Tibial nerve (tissue), 4 donors: ENCODE results near the gene CALY. TPM values are rescaled to one million over a fixed set of nuclear protein-coding genes. Genes with fewer than 3 reads are reported as not detected.
"Not testable (repeated sequence)": the region's sequence is repeated elsewhere in the genome, so short reads cannot be mapped to it uniquely, and the experiment has no call there.

ENCODE experiments used
- DNase-seq, 2 donors: peaks; one replicate each; pipeline ENCODE4 v3.0.0-alpha.2; 2019; ENCODE audit warnings: low spot score in 2 of 2
- H3K27ac ChIP-seq, 4 donors: fragments of 200-600 bp; sonication (generic) in 3 of 4; one replicate each; pipeline ENCODE4 v1.5.1; 2017 to 2019; ENCODE audit warnings: mild to moderate bottlenecking in 1 of 4
- H3K27me3 ChIP-seq, 2 donors: fragments of 200-600 bp; sonication (generic) in 1 of 2; one replicate each; pipeline versions ENCODE4 v1.5.1 to v1.6.0; 2017 to 2019
- H3K36me3 ChIP-seq, 3 donors: fragments of 200-600 bp; sonication (generic); one replicate each; pipeline ENCODE4 v1.5.1; 2018 to 2019
- H3K4me1 ChIP-seq, 4 donors: fragments of 200-600 bp; sonication (generic) in 3 of 4; one replicate each; pipeline ENCODE4 v1.5.1; 2017 to 2019
- H3K4me3 ChIP-seq, 4 donors: fragments of 200-600 bp; sonication (generic) in 3 of 4; one replicate each; pipeline ENCODE4 v1.5.1; 2017 to 2019; ENCODE audit warnings: mild to moderate bottlenecking in 1 of 4, moderate library complexity in 1 of 4
- H3K9me3 ChIP-seq, 4 donors: fragments of 200-600 bp; sonication (generic) in 3 of 4; one replicate each; pipeline ENCODE4 v1.5.1; 2017 to 2019
- EP300 ChIP-seq, 2 donors: sonication (generic); formaldehyde crosslinking; IDR thresholded peaks; one replicate each; pipeline ENCODE4 v1.6.1; 2017; ENCODE audit warnings: antibody characterized with exemption in 2 of 2, mild to moderate bottlenecking in 1 of 2
- POLR2A ChIP-seq, 2 donors: fragments of 450-650 bp; IDR thresholded peaks; one replicate each; pipeline ENCODE4 v1.6.1; 2017; ENCODE audit warnings: antibody characterized with exemption in 2 of 2, mild to moderate bottlenecking in 2 of 2, moderate library complexity in 2 of 2
- WGBS, 2 donors: methylation state at CpG; one replicate each; pipeline ENCODE4 v1.1.5; 2018; 5-methylcytosine and 5-hydroxymethylcytosine counted together
- total RNA-seq, 4 donors: library from RNA; depleted of rRNA; stranded (reverse); fragments of >200 nt; gene quantifications; one replicate each; pipeline ENCODE4 v1.1.0, GENCODE V29; 2016
- TF ChIP-seq, protein P1 (sequence below), 5 experiments: fragments of 200-600 bp in 3 of 5; fragments of 450-650 bp in 2 of 5; sonication (generic) in 3 of 5; IDR thresholded peaks; one replicate each; pipeline ENCODE4 v1.5.1; 2016 to 2019; ENCODE audit warnings: antibody characterized with exemption in 5 of 5, mild to moderate bottlenecking in 3 of 5, moderate library complexity in 2 of 5

The CALY gene
- total RNA-seq, 4 donors from 2014 or later = 0.60 to 4.4 (median 1.2) TPM; not detected in 1

DNA sequence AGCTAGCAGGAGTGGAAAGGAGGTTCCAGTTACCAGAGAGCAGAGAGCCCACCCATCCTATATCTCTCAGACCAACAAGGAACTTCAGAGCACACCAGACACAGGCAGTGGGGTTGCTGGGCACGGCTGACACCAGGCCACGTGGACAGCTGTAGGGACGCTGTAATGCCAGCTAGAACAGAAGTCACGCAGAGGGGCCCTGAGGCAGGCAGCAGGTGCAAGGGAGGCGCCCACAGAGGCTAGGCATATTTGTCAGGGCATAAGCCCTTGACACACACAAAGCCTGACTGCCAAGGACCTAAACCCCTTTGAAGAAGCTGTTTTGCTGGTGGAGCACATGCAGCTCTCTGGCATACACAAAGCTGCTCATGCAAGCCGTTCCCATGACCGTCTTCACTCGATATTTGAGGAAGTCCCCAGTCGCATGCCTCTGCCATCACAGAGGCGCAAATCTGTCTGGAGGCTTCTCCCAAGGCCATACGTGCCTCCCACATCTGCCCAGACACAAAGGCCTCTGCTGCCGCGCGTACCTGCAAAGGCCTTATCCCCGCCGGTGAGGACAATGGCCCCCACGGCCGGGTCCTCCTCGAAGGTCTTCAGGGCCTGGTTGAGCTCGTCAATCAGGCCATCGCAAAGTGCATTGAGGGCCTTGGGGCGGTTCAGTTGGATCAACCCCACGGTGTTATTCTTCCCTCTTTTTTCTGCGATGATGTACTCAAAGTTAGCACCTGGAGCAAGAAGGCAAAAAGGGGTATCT lies 33.5 kb upstream of the CALY start:
- Histone ChIP-seq H3K9me3 (no peaks in the 10 kb centered on the region), H3K4me3 (no peak overlapping the region), H3K27ac (no peak overlapping the region), H3K36me3 (peaks cover 5 to 62% (median 7%) of the 10 kb centered on the region in 3 donors), H3K4me1 (peaks cover 0 to 29% (median 9%) of the 10 kb centered on the region in 4 donors), H3K27me3 (no peaks in the 10 kb centered on the region)
- 89 to 92% methylated on average over 23 to 24 of the region's 24 CpGs for WGBS, 2 donors
- TF ChIP-seq POLR2A (IDR thresholded peaks at IDR 0.05) (no peak), EP300 (IDR thresholded peaks at IDR 0.05) (no peak)
- TF ChIP-seq, protein P1, sequence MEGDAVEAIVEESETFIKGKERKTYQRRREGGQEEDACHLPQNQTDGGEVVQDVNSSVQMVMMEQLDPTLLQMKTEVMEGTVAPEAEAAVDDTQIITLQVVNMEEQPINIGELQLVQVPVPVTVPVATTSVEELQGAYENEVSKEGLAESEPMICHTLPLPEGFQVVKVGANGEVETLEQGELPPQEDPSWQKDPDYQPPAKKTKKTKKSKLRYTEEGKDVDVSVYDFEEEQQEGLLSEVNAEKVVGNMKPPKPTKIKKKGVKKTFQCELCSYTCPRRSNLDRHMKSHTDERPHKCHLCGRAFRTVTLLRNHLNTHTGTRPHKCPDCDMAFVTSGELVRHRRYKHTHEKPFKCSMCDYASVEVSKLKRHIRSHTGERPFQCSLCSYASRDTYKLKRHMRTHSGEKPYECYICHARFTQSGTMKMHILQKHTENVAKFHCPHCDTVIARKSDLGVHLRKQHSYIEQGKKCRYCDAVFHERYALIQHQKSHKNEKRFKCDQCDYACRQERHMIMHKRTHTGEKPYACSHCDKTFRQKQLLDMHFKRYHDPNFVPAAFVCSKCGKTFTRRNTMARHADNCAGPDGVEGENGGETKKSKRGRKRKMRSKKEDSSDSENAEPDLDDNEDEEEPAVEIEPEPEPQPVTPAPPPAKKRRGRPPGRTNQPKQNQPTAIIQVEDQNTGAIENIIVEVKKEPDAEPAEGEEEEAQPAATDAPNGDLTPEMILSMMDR (IDR thresholded peaks at IDR 0.05) = no peak
- DNase-seq = no peak

DNA sequence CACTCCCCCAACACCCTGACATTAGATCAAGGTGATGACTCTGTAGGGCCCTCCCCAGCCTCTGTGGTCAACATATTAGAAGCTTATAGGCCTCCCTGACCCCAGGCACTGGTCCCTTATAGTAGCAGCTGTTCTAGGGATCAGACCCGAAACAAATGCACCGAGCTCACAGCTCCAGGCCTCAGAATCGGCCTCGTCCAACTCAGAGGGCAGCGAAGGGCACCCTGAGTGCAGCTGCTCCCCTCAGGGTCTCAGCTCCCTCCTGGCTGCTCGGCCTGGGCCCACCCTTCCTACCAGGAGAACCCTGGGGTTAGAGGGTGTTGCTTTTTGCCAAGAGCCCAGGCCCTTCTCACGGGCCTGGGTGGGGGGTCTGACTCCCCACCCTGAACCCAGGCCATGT lies 31.5 kb upstream of the CALY start:
- peaks cover 5 to 82% (median 7%) of the 10 kb centered on the region in 3 donors for H3K36me3 ChIP-seq
- WGBS, 2 donors = 86 to 90% methylated on average over 7 of the region's 7 CpGs
- no peaks in the 10 kb centered on the region for H3K27me3 ChIP-seq
- H3K27ac ChIP-seq = no peak overlapping the region
- no peak for DNase-seq
- H3K4me3 ChIP-seq = no peak overlapping the region
- TF ChIP-seq, protein P1 (IDR thresholded peaks at IDR 0.05) = no peak
- no peaks in the 10 kb centered on the region for H3K9me3 ChIP-seq
- peaks cover 0 to 14% (median 3%) of the 10 kb centered on the region in 4 donors for H3K4me1 ChIP-seq

DNA sequence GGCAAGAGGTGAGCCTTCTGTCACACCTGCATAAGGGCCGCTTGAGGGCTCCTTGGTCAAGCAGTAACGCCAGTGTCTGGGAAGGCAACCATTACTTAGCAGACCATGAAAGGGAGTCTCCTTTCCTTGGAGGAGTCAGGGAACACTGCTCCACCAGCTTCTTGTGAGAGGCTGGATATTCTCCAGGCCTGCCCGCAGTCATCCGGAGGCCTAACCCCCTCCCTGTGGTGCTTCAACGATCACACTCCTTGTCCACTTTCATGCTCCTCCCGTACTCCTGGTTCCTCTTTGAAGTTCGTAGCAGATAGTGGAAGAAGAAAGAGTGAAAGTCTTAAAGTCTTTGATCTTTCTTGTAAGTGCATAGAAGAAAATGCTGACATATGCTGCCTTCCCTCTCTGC lies 30.8 kb upstream of the CALY start:
- WGBS, 2 donors = 50 to 80% methylated on average over 1 to 5 of the region's 7 CpGs
- peaks cover 5 to 89% (median 7%) of the 10 kb centered on the region in 3 donors for H3K36me3 ChIP-seq
- not testable (repeated sequence) for H3K27ac ChIP-seq, DNase-seq, H3K9me3 ChIP-seq, H3K27me3 ChIP-seq, H3K4me3 ChIP-seq
- H3K4me1 ChIP-seq = peaks cover 0 to 12% (median 2%) of the 10 kb centered on the region in 4 donors

DNA sequence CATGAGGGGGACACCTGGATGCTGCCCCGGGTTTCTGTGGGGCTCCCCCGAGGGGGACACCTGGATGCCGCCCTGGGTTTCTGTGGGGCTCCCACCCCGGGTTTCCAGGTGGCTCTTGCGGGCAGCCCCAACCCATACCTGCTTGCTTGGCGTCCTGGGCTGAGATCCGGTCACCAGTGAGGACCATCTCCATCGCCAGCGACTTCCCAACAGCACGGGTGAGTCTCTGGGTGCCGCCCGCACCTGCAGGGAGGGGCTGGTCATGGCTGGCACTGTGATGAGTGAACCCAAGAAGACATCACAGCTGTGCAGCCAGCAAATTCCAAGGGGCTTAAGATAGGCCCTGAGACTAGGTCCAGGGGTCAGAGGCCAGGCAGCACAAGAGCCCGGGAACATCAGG lies 30.1 kb upstream of the CALY start:
- Histone ChIP-seq H3K27me3 (no peaks in the 10 kb centered on the region), H3K4me1 (peaks cover 0 to 7% (median 0%) of the 10 kb centered on the region in 4 donors), H3K4me3 (no peak overlapping the region), H3K27ac (no peak overlapping the region), H3K9me3 (no peaks in the 10 kb centered on the region), H3K36me3 (peaks cover 5 to 96% (median 7%) of the 10 kb centered on the region in 3 donors)
- no peak for DNase-seq
- TF ChIP-seq EP300 (IDR thresholded peaks at IDR 0.05) (no peak), POLR2A (IDR thresholded peaks at IDR 0.05) (no peak)
- TF ChIP-seq, protein P1 (IDR thresholded peaks at IDR 0.05) = no peak
- 91 to 98% methylated on average over 11 to 13 of the region's 13 CpGs for WGBS, 2 donors

DNA sequence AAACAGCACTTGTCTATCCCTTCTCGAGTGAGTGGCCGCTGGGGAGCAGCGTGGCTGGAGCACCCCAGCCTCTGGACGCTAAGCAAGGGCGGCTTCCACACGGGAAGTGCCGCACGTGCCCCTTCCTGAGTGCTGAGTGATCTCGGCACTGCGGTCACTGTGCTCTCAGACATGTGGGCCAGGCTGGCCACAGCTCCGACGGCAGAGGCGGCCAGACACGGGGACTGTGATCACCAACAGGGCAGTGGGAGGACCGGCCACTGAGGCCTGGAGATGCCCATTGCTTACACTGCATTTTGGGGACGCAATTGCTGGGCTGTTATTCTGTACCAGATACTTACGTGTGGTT lies 29.4 kb upstream of the CALY start:
- WGBS, 2 donors = 87 to 88% methylated on average over 14 to 17 of the region's 17 CpGs
- H3K4me3 ChIP-seq = no peak overlapping the region
- no peak overlapping the region for H3K27ac ChIP-seq
- TF ChIP-seq POLR2A (IDR thresholded peaks at IDR 0.05) (no peak), EP300 (IDR thresholded peaks at IDR 0.05) (no peak)
- TF ChIP-seq, protein P1 (IDR thresholded peaks at IDR 0.05) = no peak
- DNase-seq = no peak
- H3K4me1 ChIP-seq = peaks cover 0 to 3% (median 0%) of the 10 kb centered on the region in 4 donors
- peaks cover 0 to 3% (median 0%) of the 10 kb centered on the region in 4 donors for H3K9me3 ChIP-seq
- H3K36me3 ChIP-seq = peaks cover 5 to 94% (median 7%) of the 10 kb centered on the region in 3 donors
- no peaks in the 10 kb centered on the region for H3K27me3 ChIP-seq
